GM18519 (cell line): ENCODE measurements around the gene KCNK3.

ENCODE experiments used
- ATAC-seq: cut with Tn5 transposase; IDR thresholded peaks from one replicate; pipeline ENCODE4 v1.9.1; 2021; ENCODE audit warnings: mild to moderate bottlenecking, moderate library complexity; ENCODE audit not compliant: unreplicated experiment, low FRiP score

Gene KCNK3

DNA sequence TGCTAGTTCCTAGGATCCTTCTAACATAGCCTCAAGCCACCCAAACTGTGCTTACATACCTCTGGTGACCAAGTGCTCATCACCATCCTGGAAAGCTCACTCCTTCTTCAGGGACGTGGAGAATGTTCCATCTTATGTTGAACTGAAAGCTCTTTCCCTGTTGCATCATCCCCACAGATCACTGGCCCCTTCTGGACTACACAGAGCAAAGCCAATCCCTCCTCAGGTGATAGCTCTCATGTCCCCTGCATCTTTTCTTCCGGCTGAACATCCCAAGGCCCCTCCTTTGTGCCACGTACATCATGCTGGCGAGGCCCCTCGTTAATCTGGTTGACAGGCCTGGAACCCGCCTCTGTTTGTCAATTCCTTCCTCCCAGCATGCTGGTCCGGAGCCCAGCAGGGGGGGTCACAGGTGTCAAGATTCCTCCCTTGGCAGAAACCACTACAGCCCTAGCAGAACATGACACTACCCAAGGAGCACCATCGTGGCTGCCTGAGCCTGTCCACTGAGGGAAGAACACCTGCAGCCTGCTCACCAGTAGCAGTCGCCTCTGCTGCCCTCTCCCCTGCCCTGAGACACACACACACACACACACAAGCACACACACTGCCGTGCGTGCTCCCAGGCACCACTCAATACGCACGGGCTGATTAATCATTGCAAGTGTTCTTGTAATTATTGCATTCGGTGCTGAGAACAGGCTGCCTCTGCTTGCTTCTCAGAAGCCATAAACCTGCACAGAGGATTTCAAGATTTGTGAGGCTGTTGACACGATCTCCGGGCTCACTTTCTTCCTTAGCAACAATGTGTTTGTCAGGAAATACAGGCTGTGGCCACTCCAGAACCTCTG lies 6.3 kb upstream of the KCNK3 start:
- no peak for ATAC-seq

DNA sequence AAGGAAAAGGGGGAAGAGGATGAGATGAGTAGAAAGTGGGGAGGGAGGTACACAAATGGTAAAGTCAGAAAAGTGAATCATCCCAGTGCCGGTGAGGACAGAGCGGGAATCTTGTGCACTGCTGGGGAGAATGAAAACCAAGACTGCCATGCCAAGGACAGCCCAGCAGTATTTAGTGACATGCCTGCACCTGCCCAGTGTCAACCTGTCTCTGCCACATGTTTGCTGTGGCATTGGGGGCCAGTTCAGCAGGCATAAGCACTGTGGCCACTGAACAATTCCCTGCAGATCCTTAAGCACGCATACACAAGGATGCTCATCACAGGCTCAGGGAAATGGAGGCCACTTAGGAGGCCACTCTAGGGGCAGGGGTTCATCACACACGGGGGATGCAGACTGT lies 5.2 kb upstream of the KCNK3 start:
- no peak for ATAC-seq

DNA sequence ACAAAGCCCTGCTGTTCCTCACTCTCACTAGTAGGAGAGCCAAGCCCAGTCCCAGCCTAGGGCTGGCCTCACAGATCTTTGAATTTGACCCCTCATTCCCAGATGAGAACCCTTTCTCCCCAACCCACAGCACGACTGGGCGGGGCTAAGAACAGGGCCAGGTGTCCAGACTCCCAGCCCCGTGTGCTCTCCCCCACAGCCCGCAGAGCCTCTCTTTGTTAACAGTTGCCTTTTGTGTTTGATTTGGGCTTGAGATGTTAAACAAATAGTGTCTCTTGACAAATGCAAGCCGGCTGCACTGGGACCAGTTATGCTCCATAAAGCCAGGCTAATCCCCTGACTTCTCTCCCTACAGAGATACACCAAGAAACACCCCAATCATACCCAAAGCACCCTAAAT lies 4.7 kb upstream of the KCNK3 start:
- no peak for ATAC-seq

DNA sequence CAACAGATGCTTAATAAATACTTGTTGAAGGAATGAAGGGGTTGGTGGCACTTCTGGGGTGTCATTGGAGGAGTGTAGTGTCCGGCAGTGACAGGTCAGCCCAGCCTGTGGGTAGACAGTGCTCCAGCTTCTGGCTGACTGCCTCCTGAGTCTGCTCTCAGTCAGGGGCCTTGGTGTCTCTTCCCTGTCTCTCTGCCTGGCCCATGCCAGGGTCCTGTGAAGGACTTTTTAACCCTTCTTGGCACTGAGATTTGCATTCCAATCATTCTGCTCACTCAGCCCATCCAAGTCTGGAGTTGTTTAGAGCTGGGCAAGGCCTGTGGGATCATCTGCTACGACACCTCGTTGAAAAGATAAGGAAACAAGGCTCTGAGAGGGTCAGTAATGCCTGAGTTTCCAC lies 1.4 kb upstream of the KCNK3 start:
- no peak for ATAC-seq

DNA sequence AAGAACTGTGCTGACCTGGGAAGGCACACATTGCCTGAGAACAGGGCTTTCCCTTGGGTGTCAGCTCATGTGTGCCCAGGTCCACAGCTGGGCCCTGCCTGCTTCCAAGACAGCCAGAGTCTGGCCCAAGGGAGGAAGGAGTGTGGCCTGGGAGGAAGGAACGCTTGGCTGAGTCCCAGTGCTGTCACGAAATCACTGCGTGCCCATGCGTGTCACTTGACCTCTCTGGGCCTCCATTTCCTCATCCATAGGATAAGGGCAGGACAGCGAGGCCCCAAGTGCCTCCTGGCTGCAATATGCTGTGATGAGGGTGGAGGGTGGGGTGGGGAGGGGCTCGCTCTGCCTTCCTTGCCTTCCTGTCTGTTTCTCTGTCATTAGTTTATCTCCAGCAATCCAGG lies 642 bp upstream of the KCNK3 start:
- ATAC-seq: no peak

DNA sequence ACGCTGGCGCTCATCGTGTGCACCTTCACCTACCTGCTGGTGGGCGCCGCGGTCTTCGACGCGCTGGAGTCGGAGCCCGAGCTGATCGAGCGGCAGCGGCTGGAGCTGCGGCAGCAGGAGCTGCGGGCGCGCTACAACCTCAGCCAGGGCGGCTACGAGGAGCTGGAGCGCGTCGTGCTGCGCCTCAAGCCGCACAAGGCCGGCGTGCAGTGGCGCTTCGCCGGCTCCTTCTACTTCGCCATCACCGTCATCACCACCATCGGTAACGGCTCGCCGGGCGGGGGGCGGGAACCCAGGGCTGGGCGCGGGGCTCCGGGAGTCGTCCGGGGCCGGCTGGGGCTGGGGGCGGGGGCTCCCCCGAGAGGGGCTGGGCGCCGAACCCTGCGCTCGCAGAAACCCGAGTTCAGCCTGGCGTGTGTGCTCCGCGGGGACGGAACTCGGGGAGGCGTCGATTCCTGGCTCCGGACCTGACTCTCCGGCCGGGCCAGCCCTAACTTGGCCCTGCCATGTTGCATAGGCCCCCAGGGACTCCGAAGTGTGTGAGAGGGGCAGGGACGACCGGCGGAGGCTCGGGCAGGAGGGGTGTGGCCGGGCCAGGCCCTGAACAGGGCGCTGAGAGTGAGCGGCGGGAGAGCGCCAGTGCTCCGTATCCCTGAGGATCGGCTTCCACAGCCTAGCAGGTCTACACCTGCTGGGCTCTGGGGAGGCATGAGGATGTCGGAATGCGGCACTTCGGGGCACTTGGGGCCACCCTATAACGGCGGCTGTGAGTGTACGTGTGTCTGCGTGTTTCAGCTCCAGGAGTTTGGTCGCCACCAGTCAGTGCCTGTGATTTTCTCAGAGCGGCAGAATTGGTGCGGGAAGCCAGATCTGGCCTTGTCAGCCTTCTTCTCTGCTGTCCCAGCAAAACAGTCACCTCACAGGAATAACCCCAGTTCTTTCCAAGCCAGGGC lies 651 bp downstream of the KCNK3 start:
- ATAC-seq: no peak

DNA sequence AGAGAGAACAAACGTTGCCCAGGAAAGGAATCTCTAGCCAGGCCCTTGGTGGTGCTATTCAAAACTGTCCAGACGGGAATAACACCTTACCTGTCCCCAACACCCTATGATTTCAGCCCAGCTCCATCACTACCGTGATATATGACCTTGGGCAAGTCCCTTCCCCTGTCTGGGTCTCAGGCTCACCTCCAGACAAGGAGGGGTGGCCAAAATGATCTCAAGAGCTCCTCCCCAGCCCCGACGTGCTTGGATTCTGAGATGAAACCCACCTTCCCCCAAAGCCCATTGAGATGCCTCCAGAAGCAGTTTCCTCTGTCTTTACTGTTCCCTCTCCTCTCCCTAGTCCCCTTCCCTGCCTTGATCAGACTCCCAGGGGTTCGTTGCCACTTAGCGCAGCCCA lies 1.5 kb downstream of the KCNK3 start:
- no peak for ATAC-seq

DNA sequence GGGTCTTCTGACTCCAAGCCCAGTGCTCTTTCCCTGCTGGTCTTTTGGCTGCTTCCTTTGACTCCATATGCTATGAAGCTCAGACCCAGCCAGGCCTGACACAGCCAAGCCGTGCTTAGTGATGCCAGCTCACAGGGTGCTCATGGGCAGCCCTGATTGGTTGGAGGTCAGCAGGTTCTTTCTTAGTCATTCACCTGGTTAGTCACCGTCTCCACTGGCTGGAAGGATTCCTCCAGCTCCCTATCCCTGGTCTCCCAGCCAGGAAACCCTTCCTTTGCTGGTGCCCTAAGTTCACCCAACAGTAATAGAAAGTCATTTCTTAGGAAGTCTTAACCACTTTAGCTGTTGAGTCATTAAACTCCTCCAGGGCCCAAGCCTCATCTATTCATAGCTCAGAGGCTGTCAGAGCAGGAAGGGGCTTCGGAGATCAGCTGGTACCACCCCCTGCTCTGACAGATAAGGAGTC lies 3.9 kb downstream of the KCNK3 start:
- ATAC-seq: no peak

DNA sequence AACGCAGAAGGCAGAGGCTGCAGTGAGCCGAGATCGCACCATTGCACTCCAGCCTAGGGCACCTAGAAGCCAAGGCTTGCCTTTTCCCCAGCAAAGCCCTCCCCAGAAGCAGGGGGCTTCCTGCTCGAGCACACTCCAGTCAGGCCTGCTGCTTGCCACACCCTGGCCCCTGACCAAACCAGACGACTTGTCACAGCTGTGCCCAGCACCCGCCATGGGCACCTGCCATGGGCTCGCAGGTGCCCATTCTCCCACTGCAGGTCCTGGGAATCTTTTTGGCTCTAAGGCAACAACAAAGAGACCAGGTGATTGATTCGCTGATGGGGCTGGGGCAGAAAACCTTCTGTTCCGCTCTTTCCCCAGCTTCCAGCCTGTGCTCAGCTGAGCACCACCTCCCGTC lies 4.9 kb downstream of the KCNK3 start:
- no peak for ATAC-seq

DNA sequence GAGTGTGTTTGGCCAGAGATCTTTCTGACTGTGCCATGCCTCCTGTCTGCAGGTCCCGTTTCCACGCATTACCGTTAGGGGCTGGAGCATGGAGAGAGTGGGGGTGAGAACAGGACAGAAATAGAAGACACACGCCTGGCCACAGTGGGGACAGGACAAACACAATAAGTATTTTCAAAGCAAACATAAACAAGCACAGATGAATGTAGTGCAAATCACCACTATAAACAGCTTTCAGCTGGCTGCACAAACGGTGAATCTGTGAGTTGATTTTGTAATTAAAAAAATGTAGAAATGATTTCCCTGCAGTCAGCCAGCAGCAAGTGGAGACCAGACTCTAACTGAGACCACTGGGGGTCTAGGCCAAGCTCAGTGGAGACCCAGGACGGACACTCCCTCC lies 6.8 kb downstream of the KCNK3 start:
- ATAC-seq: no peak

DNA sequence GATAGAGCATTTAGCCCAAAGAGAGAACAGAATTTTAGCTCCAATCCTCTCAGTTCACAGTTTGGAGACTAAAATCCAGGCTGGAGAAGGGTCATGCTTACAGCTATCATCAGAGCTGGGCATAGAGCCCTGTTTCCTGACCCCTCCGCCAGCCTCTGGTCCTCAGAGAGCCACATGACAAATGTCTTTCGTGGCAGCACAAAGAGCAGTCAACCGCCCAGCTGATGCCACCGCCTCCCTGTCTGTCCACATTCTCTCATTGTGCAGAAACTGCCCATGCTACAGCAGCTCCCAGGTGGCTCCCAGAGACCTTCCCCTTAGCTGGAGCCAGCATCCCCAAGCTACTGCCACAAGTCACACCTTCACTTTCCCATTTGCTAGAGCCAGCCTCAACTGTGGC lies 7.6 kb downstream of the KCNK3 start:
- ATAC-seq: no peak

DNA sequence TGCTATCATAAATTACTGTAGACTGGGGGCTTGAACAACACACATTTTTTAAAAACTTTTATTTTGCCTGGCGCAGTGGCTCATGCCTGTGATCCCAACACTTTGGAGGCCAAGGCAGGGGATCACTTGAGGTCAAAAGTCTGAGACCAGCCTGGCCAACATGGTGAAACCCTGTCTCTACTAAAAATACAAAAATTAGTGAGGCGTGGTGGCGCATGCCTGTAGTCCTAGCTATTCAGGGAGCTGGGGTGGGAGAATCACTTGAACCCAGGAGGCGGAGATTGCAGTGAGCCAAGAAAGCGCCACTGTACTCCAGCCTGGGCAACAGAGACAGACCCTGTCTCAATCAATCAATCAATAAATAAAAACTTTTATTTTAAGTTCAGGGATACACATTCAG lies 9.1 kb downstream of the KCNK3 start:
- no peak for ATAC-seq

DNA sequence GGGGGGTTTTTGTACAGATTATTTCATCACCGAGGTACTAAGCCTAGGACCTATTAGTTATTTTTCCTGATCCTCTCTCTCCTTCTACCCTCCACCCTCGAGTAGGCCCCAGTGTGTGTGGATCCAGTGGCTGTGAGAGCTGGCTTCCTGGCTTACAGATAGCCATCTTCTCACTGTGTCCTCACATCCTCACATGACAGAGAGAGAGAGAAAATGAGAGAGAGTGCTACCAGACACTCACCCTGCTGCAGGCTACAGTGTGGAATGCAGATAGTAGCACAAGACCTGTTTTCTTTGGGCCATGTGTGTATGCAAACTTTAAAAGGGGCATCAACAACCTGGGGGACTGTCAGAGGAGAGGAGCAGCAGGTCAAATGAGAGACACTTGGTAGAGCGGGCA lies 9.5 kb downstream of the KCNK3 start:
- no peak for ATAC-seq

DNA sequence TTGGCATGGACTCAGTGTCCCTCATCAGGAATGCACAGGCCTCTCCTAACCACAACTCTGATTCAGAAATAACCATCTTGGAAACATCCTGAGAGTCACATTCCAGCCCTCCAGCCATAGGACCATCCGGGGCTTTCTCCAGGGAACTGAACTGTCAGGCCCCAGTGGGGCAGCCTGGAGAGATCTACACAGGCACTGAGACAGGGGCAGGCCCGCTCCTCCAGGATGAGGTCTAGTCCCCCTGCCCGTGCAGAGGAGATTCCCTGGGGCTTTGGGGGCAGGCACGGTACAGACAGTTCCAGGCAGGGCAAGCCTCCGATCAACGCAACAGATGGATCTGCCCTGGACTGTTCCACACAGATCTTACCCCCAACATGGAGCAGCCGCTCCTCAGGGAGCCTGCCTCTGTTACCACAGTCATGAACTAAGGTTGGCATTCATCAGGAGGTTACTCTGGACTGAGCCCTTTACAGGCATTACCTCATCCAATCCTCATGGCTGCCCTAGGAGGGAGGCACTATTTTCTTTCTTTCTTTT lies 12.0 kb downstream of the KCNK3 start:
- ATAC-seq: no peak

DNA sequence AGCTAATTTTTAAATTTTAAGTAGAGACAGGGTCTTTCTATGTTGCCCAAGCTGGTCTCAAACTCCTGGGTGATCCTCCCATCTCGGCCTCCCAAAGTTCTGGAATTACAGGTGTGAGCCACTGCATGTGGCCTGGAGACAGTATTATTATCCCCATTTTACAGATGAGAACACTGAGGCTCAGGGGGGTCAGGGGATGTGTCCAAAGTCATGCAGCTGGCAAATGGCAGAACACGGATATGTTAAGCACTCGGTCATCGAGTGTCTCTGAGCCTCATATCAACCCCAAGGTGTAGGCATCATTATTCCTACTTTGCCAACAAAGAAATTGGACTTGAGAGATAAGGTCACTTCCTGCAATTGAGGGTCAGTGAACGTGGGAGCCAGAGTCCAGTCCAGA lies 12.6 kb downstream of the KCNK3 start:
- no peak for ATAC-seq

DNA sequence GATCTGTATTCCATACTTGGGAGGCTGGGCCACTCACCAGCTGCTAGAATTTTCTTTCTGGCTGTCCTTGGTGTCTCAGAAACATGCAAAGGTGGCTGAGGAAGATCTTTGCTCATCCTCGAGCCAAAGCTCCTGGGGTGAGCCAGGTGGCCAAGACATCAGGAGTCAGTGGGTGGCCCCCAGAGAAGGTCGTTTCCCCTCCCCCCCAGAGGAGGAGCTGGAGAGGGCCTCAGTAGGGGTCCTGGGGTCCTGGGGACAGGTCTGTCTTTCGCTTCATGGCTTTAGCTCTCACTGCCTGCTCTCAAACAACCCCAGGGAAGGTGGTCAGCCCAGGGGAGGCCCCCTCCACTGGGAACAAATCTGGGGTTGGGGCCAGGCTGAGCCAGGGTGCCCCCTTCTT lies 13.6 kb downstream of the KCNK3 start:
- no peak for ATAC-seq

DNA sequence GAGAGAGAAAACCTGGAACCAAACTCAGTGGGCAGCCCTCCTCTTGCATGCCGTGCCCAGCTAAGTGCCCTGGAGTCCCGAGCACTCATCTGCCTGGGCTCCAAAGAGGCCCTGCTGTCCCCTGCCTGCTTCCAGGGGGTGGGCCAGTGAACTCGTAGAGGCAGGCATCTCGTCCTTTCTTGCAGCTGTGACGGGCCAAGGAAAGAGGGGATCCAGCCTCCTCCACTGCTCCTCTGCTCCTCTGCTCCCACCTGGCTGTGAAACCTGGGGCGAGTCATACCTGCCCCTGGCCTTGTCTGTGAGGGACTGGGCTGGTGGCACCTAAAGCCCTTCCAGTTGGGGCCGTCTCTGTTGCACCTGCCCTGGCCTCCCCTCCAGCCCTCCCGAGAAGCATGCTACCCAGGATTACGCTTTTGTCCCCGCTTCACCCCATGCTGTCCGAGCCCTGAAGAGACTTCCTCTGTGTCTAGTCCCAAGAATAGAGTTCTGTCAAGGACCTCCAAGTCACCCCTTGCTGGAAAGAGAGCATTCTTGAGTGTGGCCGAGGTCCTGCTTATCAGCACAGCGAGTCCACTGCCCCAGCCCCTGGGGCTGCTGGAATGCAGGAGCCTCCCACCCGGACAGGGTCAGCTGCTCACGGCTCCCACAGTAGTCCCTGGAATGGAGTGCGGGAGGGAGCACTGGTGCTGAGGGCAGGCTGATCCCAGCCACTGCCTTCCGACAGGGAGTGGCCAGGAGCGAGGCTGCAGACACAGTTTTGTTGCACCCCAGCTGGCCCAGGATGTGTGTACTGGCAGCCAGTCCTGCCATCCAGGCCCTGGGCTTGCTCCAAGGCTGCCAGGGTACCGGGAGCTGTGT lies 14.3 kb downstream of the KCNK3 start:
- no peak for ATAC-seq

DNA sequence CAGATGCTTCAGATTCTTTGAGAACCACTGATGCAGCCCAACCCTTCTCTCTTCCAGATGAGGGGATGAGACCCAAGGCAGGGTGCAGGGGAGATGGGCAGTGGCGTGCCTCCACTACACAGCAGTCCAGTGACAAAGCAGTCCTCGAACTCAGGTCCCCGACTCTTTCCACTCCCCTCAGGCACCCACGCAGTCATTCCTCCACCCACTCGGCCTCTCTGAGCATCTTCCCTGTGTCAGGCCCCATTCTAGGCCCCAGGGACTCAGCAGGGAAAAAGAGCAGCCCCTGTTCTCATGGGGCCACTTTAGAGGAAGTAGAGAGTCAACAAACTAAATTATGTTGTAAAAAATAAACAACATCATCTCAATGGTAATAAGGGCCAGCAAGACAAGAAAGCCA lies 15.2 kb downstream of the KCNK3 start:
- ATAC-seq: no peak

DNA sequence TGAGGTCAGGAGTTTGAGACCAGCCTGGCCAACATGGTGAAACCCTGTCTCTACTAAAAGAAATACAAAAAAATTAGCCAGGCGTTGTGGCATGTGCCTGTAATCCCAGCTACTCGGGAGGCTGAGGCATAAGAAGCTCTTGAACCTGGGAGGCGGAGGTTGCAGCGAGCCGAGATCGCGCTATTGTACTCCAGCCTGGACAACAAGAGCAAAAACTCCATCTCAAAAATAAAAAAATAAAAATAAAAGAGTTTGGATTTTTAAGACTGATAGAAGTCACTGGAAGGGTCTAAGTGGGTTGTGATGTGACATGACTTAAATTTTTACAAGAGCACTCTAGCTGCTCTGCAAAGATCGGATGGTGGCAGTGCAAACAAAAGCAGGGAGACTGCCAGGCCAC lies 15.9 kb downstream of the KCNK3 start:
- ATAC-seq: no peak

DNA sequence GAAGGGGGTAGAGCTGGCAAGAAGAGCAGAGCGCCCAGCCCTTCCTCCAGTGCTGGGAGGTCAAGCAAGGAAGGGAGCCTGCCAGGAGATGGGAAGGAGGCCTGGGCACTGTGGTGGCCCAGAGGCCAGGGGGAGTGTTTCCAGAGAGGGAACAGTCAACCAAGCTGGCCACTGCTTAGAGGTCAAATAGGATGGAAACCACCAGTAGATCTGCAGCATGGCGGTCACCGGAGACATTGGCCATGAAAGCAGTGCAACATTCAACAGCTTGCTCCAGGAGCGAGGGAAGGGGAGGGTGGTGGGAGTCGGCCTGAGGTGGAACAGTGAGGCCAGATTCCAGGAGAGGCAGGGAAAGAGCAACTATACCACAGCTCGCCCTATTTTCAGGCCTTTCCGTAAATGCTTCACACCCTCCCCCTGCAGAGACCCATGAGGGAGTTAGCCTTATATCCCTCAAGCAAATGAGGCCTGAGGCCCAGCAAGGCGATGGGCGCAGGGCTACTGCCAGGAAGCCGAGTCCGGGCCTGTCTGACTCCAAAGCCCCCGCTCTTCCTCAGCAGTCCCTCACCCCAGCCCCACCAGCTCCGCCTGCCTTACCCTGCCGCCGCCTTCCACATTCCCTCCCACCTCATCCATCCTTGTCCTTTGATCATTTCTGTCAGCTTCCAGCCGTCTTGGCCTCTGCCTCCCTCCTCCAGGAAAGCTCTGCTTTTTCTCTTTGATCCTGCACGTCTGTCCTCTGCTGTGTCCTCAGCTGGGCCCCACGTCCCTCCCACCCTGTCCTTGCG lies 17.0 kb downstream of the KCNK3 start:
- ATAC-seq: no peak
